GM12878 (cell line): Measurements from ENCODE around the gene FAS. TPM values are rescaled to one million over a fixed set of nuclear protein-coding genes. Genes with fewer than 3 reads are reported as not detected.
"Not testable (repeated sequence)": the region's sequence is repeated elsewhere in the genome, so short reads cannot be mapped to it uniquely, and the experiment has no call there.

Experiments used
- ATAC-seq: fragments of 200-7000 bp; cut with Tn5 transposase; 3 replicates; pipeline ENCODE4 v1.9.1; 2020; ENCODE audit warnings: mild to moderate bottlenecking, moderate library complexity
- BruUV-seq: library from RNA; stranded (reverse); fragments of 400-500 nt; replicated peaks from 2 replicates; lab custom pipeline; 2021; lab: Mats Ljungman, UMichigan
- CTCF ChIA-PET: fragments of 300-600 bp; sonication (Branson Sonifier 250); formaldehyde crosslinking; extraction: SDS; loops from one replicate; lab custom pipeline; 2021; ENCODE audit warnings: inconsistent platforms; lab: Yijun Ruan, JAX
- POLR2A ChIA-PET: fragments of 350-600 bp; formaldehyde crosslinking; extraction: SDS; loops from one replicate; lab custom pipeline; 2021; ENCODE audit warnings: inconsistent platforms; lab: Charles Lee
- RAD21 ChIA-PET: fragments of 300-600 bp; sonication (Branson Sonifier 250); formaldehyde crosslinking; loops from one replicate; lab custom pipeline; 2023; ENCODE audit warnings: antibody characterized with exemption; ENCODE audit not compliant: unreplicated experiment; lab: Charles Lee
- SMC1A ChIA-PET: fragments of 300-600 bp; sonication (Branson Sonifier 250); formaldehyde crosslinking; loops from one replicate; lab custom pipeline; 2023; ENCODE audit not compliant: unreplicated experiment, uncharacterized antibody; lab: Charles Lee
- DNase-seq: peaks from one replicate; pipeline ENCODE4 v3.0.0-alpha.2; 2011; ENCODE audit warnings: low read depth, low spot score
- FAIRE-seq: peaks from 3 replicates; lab custom pipeline; 2011; peaks lifted over from hg19 to GRCh38; lab: Jason Lieb, UNC
- H2AFZ ChIP-seq: 2 replicates; pipeline ENCODE4 v1.6.0; 2011; ENCODE audit warnings: low read depth, low read length, control low read depth; ENCODE audit not compliant: control insufficient read depth
- H3K27ac ChIP-seq: 2 replicates; pipeline ENCODE4 v1.5.1; 2011; ENCODE audit warnings: control low read depth; ENCODE audit not compliant: control insufficient read depth, insufficient read depth
- H3K27me3 ChIP-seq, 2 experiments: replicated peaks in 1 of 2; 2 replicates each; pipeline versions ENCODE4 v1.6.0 to v1.6.1; 2011; ENCODE audit warnings: low read length in 1 of 2; ENCODE audit not compliant: control insufficient read depth in 2 of 2, insufficient read depth in 2 of 2
- H3K36me3 ChIP-seq, 2 experiments: 2 replicates each; pipeline ENCODE4 v1.5.1; 2011; ENCODE audit warnings: low read length in 1 of 2; ENCODE audit not compliant: control insufficient read depth in 2 of 2, insufficient read depth in 2 of 2
- H3K4me1 ChIP-seq: 2 replicates; pipeline ENCODE4 v1.6.1; 2011; ENCODE audit warnings: mild to moderate bottlenecking, low read length, moderate library complexity, mixed read lengths; ENCODE audit not compliant: control insufficient read depth, insufficient read depth
- H3K4me2 ChIP-seq: 2 replicates; pipeline ENCODE4 v1.6.0; 2011; ENCODE audit warnings: control low read depth; ENCODE audit not compliant: control insufficient read depth, insufficient read depth
- H3K4me3 ChIP-seq: fragments of 200-600 bp; sonication (generic); 2 replicates; pipeline ENCODE4 v1.5.1; 2016
- H3K79me2 ChIP-seq: 2 replicates; pipeline ENCODE4 v1.6.0; 2011; ENCODE audit warnings: low read length; ENCODE audit not compliant: control insufficient read depth, insufficient read depth
- H3K9ac ChIP-seq: 2 replicates; pipeline ENCODE4 v1.8.0; 2011; ENCODE audit warnings: low read length, control low read depth, mixed read lengths; ENCODE audit not compliant: control insufficient read depth, insufficient read depth
- H3K9me3 ChIP-seq: replicated peaks from 3 replicates; pipeline ENCODE4 v1.5.1; 2011; ENCODE audit warnings: mild to moderate bottlenecking, low read length; ENCODE audit not compliant: control insufficient read depth, insufficient read depth
- H4K20me1 ChIP-seq: 2 replicates; pipeline ENCODE4 v1.6.0; 2011; ENCODE audit not compliant: control insufficient read depth, insufficient read depth
- ATF2 ChIP-seq: IDR thresholded peaks from 2 replicates; pipeline ENCODE4 v1.6.1; 2012; ENCODE audit warnings: low read length, inconsistent platforms
- BHLHE40 ChIP-seq, 2 experiments: fragments of 450-650 bp in 1 of 2; IDR thresholded peaks; 2 replicates each; pipeline ENCODE4 v1.6.1; 2011 to 2017; ENCODE audit warnings: low read depth in 2 of 2, borderline replicate concordance in 1 of 2, improper control_type of control experiment in 1 of 2, low read length in 1 of 2, mild to moderate bottlenecking in 1 of 2
- CREB1 ChIP-seq: IDR thresholded peaks from 2 replicates; pipeline ENCODE4 v1.6.1; 2012; ENCODE audit warnings: low read depth, mild to moderate bottlenecking, inconsistent platforms
- LARP7 ChIP-seq: fragments of 450-650 bp; IDR thresholded peaks from 2 replicates; pipeline ENCODE4 v1.6.1; 2017; ENCODE audit warnings: mild to moderate bottlenecking
- NRF1 ChIP-seq: conservative IDR thresholded peaks from 2 replicates; pipeline ENCODE4 v1.6.1; 2011; ENCODE audit warnings: mild to moderate bottlenecking, low read depth, low read length, improper control_type of control experiment
- PAX5 ChIP-seq: IDR thresholded peaks from 2 replicates; pipeline ENCODE4 v1.6.1; 2011; ENCODE audit warnings: low read depth, low read length, borderline replicate concordance
- RAD21 ChIP-seq: IDR thresholded peaks from 2 replicates; pipeline ENCODE4 v1.6.1; 2011; ENCODE audit warnings: mild to moderate bottlenecking, low read depth, low read length, moderate library complexity; ENCODE audit not compliant: insufficient read depth
- SMC3 ChIP-seq: IDR thresholded peaks from 2 replicates; pipeline ENCODE4 v1.6.1; 2011; ENCODE audit warnings: low read length, improper control_type of control experiment, borderline replicate concordance
- ZNF687 ChIP-seq: fragments of 450-650 bp; IDR thresholded peaks from 2 replicates; pipeline ENCODE4 v1.6.1; 2017; ENCODE audit warnings: mild to moderate bottlenecking, moderate library complexity
- WGBS: methylation state at CpG from one replicate; pipeline ENCODE4 v1.1.6; 2016; ENCODE audit warnings: low lambda C conversion rate; ENCODE audit not compliant: insufficient replicate concordance, insufficient coverage; ENCODE audit errors: missing lambda C conversion rate; 5-methylcytosine and 5-hydroxymethylcytosine counted together
- in situ Hi-C: fragments of 300-500 bp; cut with MboI; formaldehyde crosslinking; loops from 9 replicates; pipeline ENCODE4 v1.14.3; 2018; ENCODE audit warnings: mixed read lengths
- intact Hi-C: fragments of 100-400 bp; cut with micrococcal nuclease; formaldehyde crosslinking; loops from one replicate; pipeline ENCODE4 v1.14.2; 2022; ENCODE audit not compliant: unreplicated experiment
- polyA plus RNA-seq, 11 experiments: library from polyadenylated mRNA; depleted of rRNA in 4 of 11; unstranded in 6 of 11; stranded (reverse) in 5 of 11; fragments of >200 nt; fragmentation: Nextera tagmentation in 4 of 11; fragmentation: Illumina TruSeq in 1 of 11; extraction: Ambion mirVana in 4 of 11; extraction: Trizol in 1 of 11; gene quantifications; 1 replicate in 1 of 11; 2 replicates in 10 of 11; pipeline versions ENCODE4 v1.2.1 to v1.2.3, GENCODE V29; 2011 to 2016; ENCODE audit warnings: inconsistent platforms in 2 of 11, missing spikeins in 2 of 11, low read depth in 1 of 11
- total RNA-seq, 4 experiments: library from RNA; depleted of rRNA in 3 of 4; stranded (reverse); fragments of >200 nt in 3 of 4; fragmentation: Illumina TruSeq in 1 of 4; extraction: Trizol in 1 of 4; gene quantifications; 2 replicates each; pipeline versions ENCODE4 v1.2.1 to v1.2.3, GENCODE V29; 2013 to 2021

Gene FAS
- total and polyA plus RNA-seq, 10 of the 15 experiments (the other 5 are each of a cell fraction or from before 2014, with no cell fraction given): 50.1 to 147 (median 69.9) TPM

- no peak for TF ChIP-seq ATF2
- TF ChIP-seq NRF1: no peak
- no peak for TF ChIP-seq ZNF687
- no peak for TF ChIP-seq BHLHE40 (IDR thresholded peaks at IDR 0.05; ENCODE audit: borderline replicate concordance in 1 of 2, low read depth in 2 of 2, low read length in 1 of 2)
- no peak for TF ChIP-seq LARP7
- TF ChIP-seq CREB1: no peak
- TF ChIP-seq PAX5: no peak
- TF ChIP-seq SMC3: no peak
- TF ChIP-seq RAD21: no peak
These were observed 29.1 kb downstream of the FAS start (continued) for GRCh38 chr10:89019569-89020327.

- RAD21 ChIA-PET, SMC1A ChIA-PET, BruUV-seq, H3K9me3 ChIP-seq, H3K27ac ChIP-seq, intact Hi-C loops, DNase-seq, FAIRE-seq, ATAC-seq, in situ Hi-C loops, H3K9ac ChIP-seq, H2AFZ ChIP-seq, H3K79me2 ChIP-seq, H3K4me1 ChIP-seq, H3K27me3 ChIP-seq, H3K4me3 ChIP-seq, H3K4me2 ChIP-seq, H4K20me1 ChIP-seq: not testable (repeated sequence)
- WGBS: 97% methylated on average over 6 of the region's 6 CpGs
- H3K36me3 ChIP-seq: peaks cover 7 to 17% of the 10 kb centered on the region in 2 experiments
- ChIA-PET POLR2A (interaction anchor here (1.6 kb wide), 1 partner anchor 9 kb away, joined by 3 read pairs; no protein-coding TSS in a partner anchor), CTCF (interaction anchor here (1.8 to 8.8 kb wide), 2 partner anchors 9 to 14 kb away, joined by 6 to 57 read pairs; no protein-coding TSS in a partner anchor)
These were observed 30.9 kb downstream of the FAS start for GRCh38 chr10:89021526-89021925.
